Ascending aorta (tissue), 2 donors: Measurements from ENCODE around the gene TRAPPC12. TPM values are rescaled to one million over a fixed set of nuclear protein-coding genes. Genes with fewer than 3 reads are reported as not detected.

ENCODE experiments used
- DNase-seq, 2 donors: peaks; one replicate each; pipeline ENCODE4 v3.0.0-alpha.2; 2019; ENCODE audit warnings: low spot score in 2 of 2
- H3K27ac ChIP-seq, 2 donors: fragments of 200-600 bp; sonication (generic); one replicate each; pipeline ENCODE4 v1.5.1; 2016 to 2017; ENCODE audit warnings: mild to moderate bottlenecking in 1 of 2
- H3K27me3 ChIP-seq: fragments of 200-600 bp; sonication (generic); one replicate; pipeline ENCODE4 v1.5.1; 2017
- H3K36me3 ChIP-seq, 2 donors: fragments of 200-600 bp; sonication (generic); one replicate each; pipeline ENCODE4 v1.5.1; 2016
- H3K4me1 ChIP-seq, 2 donors: fragments of 200-600 bp; sonication (generic); one replicate each; pipeline ENCODE4 v1.5.1; 2016 to 2017; ENCODE audit warnings: mild to moderate bottlenecking in 1 of 2
- H3K4me3 ChIP-seq, 2 donors: fragments of 200-600 bp; sonication (generic); one replicate each; pipeline ENCODE4 v1.5.1; 2016 to 2017; ENCODE audit warnings: mild to moderate bottlenecking in 1 of 2
- H3K9me3 ChIP-seq, 2 donors: fragments of 200-600 bp; sonication (generic); one replicate each; pipeline ENCODE4 v1.5.1; 2016
- CTCF ChIP-seq, 3 experiments: fragments of 200-600 bp in 2 of 3; fragments of 450-650 bp in 1 of 3; sonication (generic) in 2 of 3; IDR thresholded peaks; one replicate each; pipeline ENCODE4 v1.5.1; 2016 to 2019; ENCODE audit warnings: antibody characterized with exemption in 3 of 3, mild to moderate bottlenecking in 1 of 3, moderate library complexity in 1 of 3
- intact Hi-C: fragments of 100-400 bp; cut with DNase I; formaldehyde crosslinking; loops from one replicate; pipeline ENCODE4 v1.15.1; 2023
- total RNA-seq: library from RNA; depleted of rRNA; stranded (reverse); fragments of >200 nt; gene quantifications from one replicate; pipeline ENCODE4 v1.1.0, GENCODE V29; 2016

The TRAPPC12 gene
- total RNA-seq, 1 donor from 2014 or later, result 94.0 TPM

- Histone ChIP-seq H3K4me3 (no peak overlapping the region), H3K27me3 (no peaks in the 10 kb centered on the region), H3K9me3 (no peaks in the 10 kb centered on the region), H3K4me1 (no peaks in the 10 kb centered on the region), H3K36me3 (peaks cover 21 to 72% of the 10 kb centered on the region in 2 donors), H3K27ac (no peak overlapping the region)
- DNase-seq, result no peak
- intact Hi-C loops, result no loop called here
- no peak for TF ChIP-seq CTCF (IDR thresholded peaks at IDR 0.05)
Observed at GRCh38 chr2:3430172-3430571, 50.7 kb downstream of the TRAPPC12 start.

- no peaks in the 10 kb centered on the region for H3K4me1 ChIP-seq
- H3K27ac ChIP-seq, result no peak overlapping the region
- no peak for TF ChIP-seq CTCF (IDR thresholded peaks at IDR 0.05)
- no peak overlapping the region for H3K4me3 ChIP-seq
- H3K36me3 ChIP-seq, result peaks cover 22 to 67% of the 10 kb centered on the region in 2 donors
- H3K27me3 ChIP-seq, result no peaks in the 10 kb centered on the region
- H3K9me3 ChIP-seq, result no peaks in the 10 kb centered on the region
- DNase-seq, result no peak
- intact Hi-C loops, result no loop called here
Observed at GRCh38 chr2:3430740-3431490, 51.4 kb downstream of the TRAPPC12 start.

- TF ChIP-seq CTCF (IDR thresholded peaks at IDR 0.05), result no peak
- no peaks in the 10 kb centered on the region for H3K9me3 ChIP-seq
- H3K36me3 ChIP-seq, result peaks cover 18 to 58% of the 10 kb centered on the region in 2 donors
- intact Hi-C loops, result no loop called here
- H3K27ac ChIP-seq, result no peak overlapping the region
- no peak overlapping the region for H3K4me3 ChIP-seq
- no peaks in the 10 kb centered on the region for H3K27me3 ChIP-seq
- no peak for DNase-seq
- H3K4me1 ChIP-seq, result no peaks in the 10 kb centered on the region
Observed at GRCh38 chr2:3432067-3432466, 52.6 kb downstream of the TRAPPC12 start.

- H3K4me3 ChIP-seq, result no peak overlapping the region
- no peaks in the 10 kb centered on the region for H3K27me3 ChIP-seq
- H3K4me1 ChIP-seq, result no peaks in the 10 kb centered on the region
- no peak for DNase-seq
- H3K27ac ChIP-seq, result no peak overlapping the region
- intact Hi-C loops, result no loop called here
- no peaks in the 10 kb centered on the region for H3K9me3 ChIP-seq
- H3K36me3 ChIP-seq, result peaks cover 18 to 52% of the 10 kb centered on the region in 2 donors
- TF ChIP-seq CTCF (IDR thresholded peaks at IDR 0.05), result no peak
Observed at GRCh38 chr2:3432693-3433338, 53.3 kb downstream of the TRAPPC12 start.

GRCh38 chr2:3433339-3433699 lies 53.8 kb downstream of the TRAPPC12 start:
- TF ChIP-seq CTCF (IDR thresholded peaks at IDR 0.05), result no peak
- Histone ChIP-seq H3K27ac (no peak overlapping the region), H3K9me3 (no peaks in the 10 kb centered on the region), H3K4me3 (no peak overlapping the region), H3K27me3 (no peaks in the 10 kb centered on the region), H3K36me3 (peaks cover 18 to 48% of the 10 kb centered on the region in 2 donors), H3K4me1 (no peaks in the 10 kb centered on the region)
- intact Hi-C loops, result no loop called here
- DNase-seq, result no peak
